HepG2 (cell line): ENCODE results near the gene GSK3B.

Experiments
- ARHGAP35 ChIP-seq: sonication (generic); formaldehyde crosslinking; IDR thresholded peaks from 2 replicates; pipeline ENCODE4 v1.9.0; 2022; ENCODE audit warnings: mild to moderate bottlenecking, inconsistent platforms, moderate library complexity, missing genetic modification reagents, borderline replicate concordance
- CTCF ChIP-seq: sonication (generic); formaldehyde crosslinking; IDR thresholded peaks from 2 replicates; pipeline ENCODE4 v1.5.0; 2020; ENCODE audit warnings: mild to moderate bottlenecking, missing genetic modification reagents, moderate library complexity
- EED ChIP-seq: sonication (generic); formaldehyde crosslinking; IDR thresholded peaks from 2 replicates; pipeline ENCODE4 v1.5.0; 2020; ENCODE audit warnings: mild to moderate bottlenecking, missing genetic modification reagents
- HHEX ChIP-seq: IDR thresholded peaks from 2 replicates; pipeline ENCODE4 v1.6.1; 2016; ENCODE audit warnings: control low read depth
- HMG20B ChIP-seq: conservative IDR thresholded peaks from 2 replicates; pipeline ENCODE4 v1.6.1; 2016; ENCODE audit warnings: missing genetic modification reagents, missing compliant biosample characterization
- LCORL ChIP-seq, 2 experiments: fragments of 450-650 bp in 1 of 2; sonication (generic) in 1 of 2; formaldehyde crosslinking in 1 of 2; IDR thresholded peaks; 2 replicates each; pipeline versions ENCODE4 v1.5.0 to v1.6.1; 2017 to 2020; ENCODE audit warnings: antibody characterized with exemption in 1 of 2, missing genetic modification reagents in 1 of 2
- POLR2AphosphoS2 ChIP-seq: IDR thresholded peaks from 2 replicates; pipeline ENCODE4 v1.6.1; 2011; ENCODE audit warnings: low read depth, low read length, improper control_type of control experiment
- SIN3B ChIP-seq: fragments of 150-350 bp; IDR thresholded peaks from 2 replicates; pipeline ENCODE4 v1.6.1; 2014; ENCODE audit warnings: low read length
- SP4 ChIP-seq: sonication (generic); formaldehyde crosslinking; IDR thresholded peaks from 2 replicates; pipeline ENCODE4 v1.8.1; 2023; ENCODE audit warnings: mild to moderate bottlenecking, missing genetic modification reagents
- TCF7L2 ChIP-seq: IDR thresholded peaks from 2 replicates; pipeline ENCODE4 v1.6.1; 2011; ENCODE audit warnings: mild to moderate bottlenecking, low read depth, low read length, moderate library complexity
- ZNF501 ChIP-seq: sonication (generic); formaldehyde crosslinking; IDR thresholded peaks from 2 replicates; pipeline ENCODE4 v1.5.1; 2020; ENCODE audit warnings: mild to moderate bottlenecking, moderate library complexity, missing genetic modification reagents
- ZNF879 ChIP-seq: sonication (generic); formaldehyde crosslinking; IDR thresholded peaks from 2 replicates; pipeline ENCODE4 v1.8.1; 2023; ENCODE audit warnings: missing genetic modification reagents
- TF ChIP-seq, protein P1 (sequence below): sonication (generic); formaldehyde crosslinking; IDR thresholded peaks from 2 replicates; pipeline ENCODE4 v1.4.0; 2020; ENCODE audit warnings: mild to moderate bottlenecking, missing genetic modification reagents
- TF ChIP-seq, protein P2 (sequence below): sonication (generic); formaldehyde crosslinking; IDR thresholded peaks from 2 replicates; pipeline ENCODE4 v1.5.1; 2020; ENCODE audit warnings: missing genetic modification reagents, mild to moderate bottlenecking, borderline replicate concordance

DNA sequence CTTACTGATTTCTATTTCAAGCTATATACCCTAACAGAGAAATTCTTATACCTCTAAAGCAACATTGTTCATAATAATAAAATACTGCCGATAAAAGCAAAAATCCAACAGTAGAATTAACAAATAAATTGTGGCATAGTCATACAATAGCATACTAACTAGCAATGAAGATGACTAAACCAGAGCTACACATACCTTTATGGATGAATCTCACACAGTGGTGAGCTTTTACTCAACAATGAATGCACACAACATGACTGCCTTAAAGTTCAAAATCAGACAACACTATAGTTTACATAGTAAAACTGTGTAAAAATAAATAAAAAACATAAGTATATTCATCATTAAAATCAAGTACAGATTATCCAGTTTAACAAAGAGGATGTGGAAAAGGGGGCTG, 213.3 kb downstream of the GSK3B start:
- TF ChIP-seq, protein P1, sequence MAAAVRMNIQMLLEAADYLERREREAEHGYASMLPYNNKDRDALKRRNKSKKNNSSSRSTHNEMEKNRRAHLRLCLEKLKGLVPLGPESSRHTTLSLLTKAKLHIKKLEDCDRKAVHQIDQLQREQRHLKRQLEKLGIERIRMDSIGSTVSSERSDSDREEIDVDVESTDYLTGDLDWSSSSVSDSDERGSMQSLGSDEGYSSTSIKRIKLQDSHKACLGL (CRISPR knock-in tag): no peak
- no peak for TF ChIP-seq LCORL (IDR thresholded peaks at IDR 0.05)
- TF ChIP-seq LCORL (CRISPR knock-in tag; IDR thresholded peaks at IDR 0.05): no peak
- TF ChIP-seq ARHGAP35 (CRISPR knock-in tag): no peak
- no peak for TF ChIP-seq EED (CRISPR knock-in tag)
- TF ChIP-seq, protein P2, sequence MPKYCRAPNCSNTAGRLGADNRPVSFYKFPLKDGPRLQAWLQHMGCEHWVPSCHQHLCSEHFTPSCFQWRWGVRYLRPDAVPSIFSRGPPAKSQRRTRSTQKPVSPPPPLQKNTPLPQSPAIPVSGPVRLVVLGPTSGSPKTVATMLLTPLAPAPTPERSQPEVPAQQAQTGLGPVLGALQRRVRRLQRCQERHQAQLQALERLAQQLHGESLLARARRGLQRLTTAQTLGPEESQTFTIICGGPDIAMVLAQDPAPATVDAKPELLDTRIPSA (CRISPR knock-in tag): no peak
- TF ChIP-seq HHEX (CRISPR knock-in tag): no peak
- no peak for TF ChIP-seq CTCF (CRISPR knock-in tag)
- TF ChIP-seq HMG20B: no peak
- no peak for TF ChIP-seq SP4 (CRISPR knock-in tag)
- no peak for TF ChIP-seq POLR2AphosphoS2
- TF ChIP-seq ZNF501 (CRISPR knock-in tag): no peak
- no peak for TF ChIP-seq ZNF879
- no peak for TF ChIP-seq SIN3B
- no peak for TF ChIP-seq TCF7L2
